Measurements from ENCODE around the gene CYP1A2.
A peak's percentile ranks its signal among the peaks of the same experiment; 100 is the strongest.

Gene CYP1A2

GRCh38 chr15:74788683-74789151 is 40.1 kb downstream of the CYP1A2 start:
- peak; percentile 55 for DNase-seq (ENCODE audit: low spot score)

- DNase-seq (ENCODE audit: low spot score), result no peak
Measured at GRCh38 chr15:74789171-74789631, 40.6 kb downstream of the CYP1A2 start.

GRCh38 chr15:74789741-74790079 is 41.1 kb downstream of the CYP1A2 start:
- DNase-seq (ENCODE audit: low spot score), result no peak

GRCh38 chr15:74790080-74790916 is 41.7 kb downstream of the CYP1A2 start:
- no peak for DNase-seq (ENCODE audit: low spot score)

GRCh38 chr15:74791007-74791406 is 42.4 kb downstream of the CYP1A2 start:
- no peak for DNase-seq (ENCODE audit: low spot score)

GRCh38 chr15:74791667-74792066 is 43.0 kb downstream of the CYP1A2 start:
- no peak for DNase-seq (ENCODE audit: low spot score)

GRCh38 chr15:74792227-74793016 is 43.8 kb downstream of the CYP1A2 start:
- DNase-seq (ENCODE audit: low spot score), result no peak

GRCh38 chr15:74793135-74794028 is 44.7 kb downstream of the CYP1A2 start:
- DNase-seq (ENCODE audit: low spot score), result peak; percentile 76

- no peak for DNase-seq (ENCODE audit: low spot score)
Measured at GRCh38 chr15:74794248-74794969, 45.8 kb downstream of the CYP1A2 start.

GRCh38 chr15:74794970-74795349 is 46.3 kb downstream of the CYP1A2 start:
- no peak for DNase-seq (ENCODE audit: low spot score)

GRCh38 chr15:74795966-74796625 is 47.5 kb downstream of the CYP1A2 start:
- peak; percentile 50 for DNase-seq (ENCODE audit: low spot score)

- no peak for DNase-seq (ENCODE audit: low spot score)
Measured at GRCh38 chr15:74798388-74799254, 50.0 kb downstream of the CYP1A2 start.

- no peak for DNase-seq (ENCODE audit: low spot score)
Measured at GRCh38 chr15:74799255-74799855, 50.7 kb downstream of the CYP1A2 start.

GRCh38 chr15:74799856-74800558 is 51.4 kb downstream of the CYP1A2 start:
- peak; percentile 85 for DNase-seq (ENCODE audit: low spot score)

- no peak for DNase-seq (ENCODE audit: low spot score)
Measured at GRCh38 chr15:74800559-74801094, 52.0 kb downstream of the CYP1A2 start.

GRCh38 chr15:74801311-74801997 is 52.8 kb downstream of the CYP1A2 start:
- no peak for DNase-seq (ENCODE audit: low spot score)

- DNase-seq (ENCODE audit: low spot score), result no peak
Measured at GRCh38 chr15:74802290-74802689, 53.6 kb downstream of the CYP1A2 start.

Measured in CD4-positive, alpha-beta T cell treated with Interleukin-6 at 100 ng/mL for 8 hours (primary cell).